Activated gamma-delta T cell treated with Interleukin-2 at 50 U/mL for 16 hours (primary cell): ENCODE measurements around the gene SNUPN.
A peak's percentile ranks its signal among the peaks of the same experiment; 100 is the strongest.
"Not testable (repeated sequence)": the region's sequence is repeated elsewhere in the genome, so short reads cannot be mapped to it uniquely, and the experiment has no call there.

Experiments
- DNase-seq: peaks from one replicate; pipeline ENCODE4 v3.0.0-alpha.2; 2020

Gene SNUPN

DNA sequence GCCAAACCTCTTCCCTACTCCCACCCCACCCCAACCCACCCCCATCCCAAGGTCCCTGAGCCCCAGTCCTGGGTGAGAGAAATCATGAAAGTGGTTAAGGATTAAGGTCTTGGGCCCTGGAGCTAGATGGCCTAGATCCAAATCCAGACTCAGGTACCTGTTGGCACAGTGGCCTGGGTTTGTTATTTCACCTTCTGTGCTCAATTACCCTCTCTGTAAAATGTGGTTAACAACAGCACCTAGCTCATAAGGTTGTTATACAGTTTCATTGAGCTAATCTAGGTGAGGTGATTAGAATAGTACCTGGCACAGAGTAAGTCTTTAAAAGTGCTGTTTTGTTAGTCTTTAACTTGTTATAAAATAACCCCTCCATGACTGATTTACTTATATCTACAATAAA lies 6.4 kb upstream of the SNUPN start:
- DNase-seq: no peak

DNA sequence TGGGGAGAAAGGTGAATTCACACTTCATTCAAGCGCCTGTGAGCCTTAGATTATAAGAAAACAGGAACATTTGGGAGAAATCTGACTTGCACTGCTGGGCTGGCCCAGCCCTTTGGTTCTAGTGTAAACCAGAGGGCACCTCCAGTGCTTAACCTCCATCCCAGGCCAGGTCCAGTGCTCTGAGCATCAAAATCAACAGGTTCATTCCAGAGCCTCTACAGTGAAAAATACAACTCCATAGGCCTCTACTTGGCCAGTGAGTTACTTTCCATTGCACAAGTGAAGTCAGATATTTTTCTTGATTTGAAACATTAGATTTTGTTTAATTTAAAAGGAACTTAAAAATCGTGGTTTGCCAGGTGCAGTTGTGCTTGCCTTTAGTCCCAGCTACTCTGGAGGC lies 3.0 kb downstream of the SNUPN start:
- DNase-seq: no peak

DNA sequence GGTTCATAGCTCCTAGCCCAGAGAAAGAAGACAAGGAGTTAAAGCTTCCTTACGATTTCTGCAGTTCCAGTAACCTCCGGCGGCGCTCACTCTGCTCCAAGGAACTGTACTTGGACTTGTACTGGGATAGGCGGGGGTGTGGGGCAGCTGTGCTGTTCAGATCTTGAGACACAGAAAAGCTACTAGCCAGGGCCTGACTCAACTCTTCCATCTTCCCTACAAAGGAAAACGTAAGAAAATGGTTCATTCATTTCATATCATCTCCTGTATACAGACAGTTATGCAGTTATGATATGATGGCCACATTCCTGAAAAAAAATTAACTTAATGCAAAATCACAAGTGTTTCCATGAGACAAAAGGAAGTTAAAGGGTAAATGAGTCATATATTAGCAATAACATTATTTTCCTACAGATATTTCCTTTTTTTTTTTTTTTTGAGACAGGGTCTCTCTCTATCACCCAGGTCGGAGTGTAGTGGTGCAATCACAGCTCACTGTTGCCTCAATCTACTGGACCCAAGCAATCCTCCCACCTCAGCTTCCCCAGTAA lies 4.6 kb downstream of the SNUPN start:
- no peak for DNase-seq

DNA sequence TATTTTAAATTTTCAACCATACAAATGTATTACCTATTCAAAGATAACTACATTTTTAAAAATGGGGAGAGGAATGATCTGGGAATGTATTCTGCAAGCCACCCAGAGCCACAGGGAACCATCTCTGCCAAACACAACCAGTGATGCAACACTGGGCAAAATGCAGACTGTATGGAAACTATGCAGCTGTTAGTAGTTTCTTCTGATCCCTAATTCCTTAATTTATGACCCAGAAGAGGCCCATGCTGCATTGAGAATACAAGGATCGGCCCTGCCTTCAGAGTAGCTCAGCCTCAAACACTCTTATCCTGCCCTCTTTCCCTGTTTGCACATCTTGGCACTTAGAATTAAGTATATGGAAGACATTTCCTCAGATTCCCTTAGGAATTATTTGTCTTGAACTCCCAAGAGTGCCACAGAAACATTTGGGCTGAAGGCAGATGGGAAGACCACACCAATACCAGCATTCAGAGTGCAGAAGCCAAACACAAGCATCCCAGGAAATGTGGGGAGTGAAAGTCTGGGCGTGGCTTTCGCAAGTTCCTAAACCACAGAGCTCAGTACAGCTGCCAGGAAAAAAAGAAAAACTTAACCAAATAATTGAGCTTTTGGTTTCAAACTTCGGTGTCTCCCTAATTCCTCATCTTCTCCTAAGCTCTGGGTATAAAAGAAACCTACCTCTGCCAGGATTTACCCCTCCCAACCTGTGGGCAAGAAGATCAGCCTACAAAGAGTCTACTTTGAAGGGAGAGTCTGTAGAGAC lies 5.3 kb downstream of the SNUPN start:
- DNase-seq: no peak

DNA sequence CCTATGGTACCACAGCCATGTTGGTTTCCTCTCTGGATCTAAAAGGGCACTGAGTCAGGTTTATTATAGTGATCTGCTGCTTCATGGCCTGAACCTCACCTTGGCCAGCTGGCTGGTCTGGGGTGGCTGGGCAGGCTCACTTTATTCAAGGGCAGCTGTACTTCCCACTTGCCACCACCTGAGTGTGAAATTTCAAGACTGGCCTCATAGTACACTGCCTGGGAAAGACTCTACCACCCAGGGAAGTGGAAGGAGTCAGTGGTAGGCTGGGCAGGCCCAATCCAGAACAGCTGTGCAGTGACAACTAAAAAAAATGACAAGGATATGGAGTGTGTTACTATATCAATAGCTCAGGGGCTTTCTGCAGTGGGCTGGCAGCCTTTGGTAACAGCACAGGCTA lies 8.8 kb downstream of the SNUPN start:
- DNase-seq: no peak

DNA sequence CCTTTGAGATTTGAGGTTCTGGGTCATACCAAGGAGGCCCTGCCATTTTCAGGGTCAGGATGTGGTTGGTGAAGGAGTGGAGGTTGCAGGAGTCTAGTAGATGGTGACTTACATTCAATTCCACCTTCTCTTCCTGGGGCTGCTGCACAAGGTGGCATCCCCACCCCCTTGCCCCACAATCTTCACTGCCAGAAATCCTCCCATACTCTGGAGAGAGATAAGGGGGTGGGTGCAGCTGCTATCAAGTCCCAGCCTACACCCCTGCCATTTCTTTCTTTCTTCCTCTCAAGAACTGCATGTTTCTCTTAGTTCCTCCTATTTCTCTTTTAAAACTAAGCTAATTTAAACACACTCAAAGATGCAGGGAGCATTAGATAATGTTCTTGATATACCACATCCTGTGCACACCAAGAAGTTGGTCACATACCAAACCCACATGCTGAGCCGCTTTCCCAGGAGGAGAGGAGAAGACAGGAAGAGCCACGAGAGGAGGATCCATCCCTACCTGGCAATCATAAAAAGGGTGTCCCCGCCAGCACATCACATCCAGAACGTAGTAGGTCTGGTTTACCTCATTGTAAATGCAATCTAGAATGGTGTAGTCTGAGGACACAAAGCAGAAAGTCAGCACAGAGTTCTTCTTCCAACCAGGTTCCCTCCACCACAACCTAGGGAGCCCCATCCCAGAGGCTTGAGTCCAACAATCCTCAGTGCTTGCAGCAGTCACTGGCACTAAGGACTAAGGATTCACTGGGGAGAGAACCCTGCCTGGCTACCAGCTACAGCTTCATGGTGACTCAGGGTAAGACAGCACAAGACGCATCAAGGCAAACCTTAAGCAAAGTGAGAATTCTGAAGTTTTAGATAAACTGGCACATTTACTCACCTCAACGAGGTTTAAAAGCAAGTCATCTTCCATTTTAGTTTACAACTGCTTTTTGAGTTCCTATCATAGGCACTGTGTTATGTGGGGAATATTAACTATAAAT lies 18.5 kb downstream of the SNUPN start:
- peak; percentile 9 for DNase-seq

DNA sequence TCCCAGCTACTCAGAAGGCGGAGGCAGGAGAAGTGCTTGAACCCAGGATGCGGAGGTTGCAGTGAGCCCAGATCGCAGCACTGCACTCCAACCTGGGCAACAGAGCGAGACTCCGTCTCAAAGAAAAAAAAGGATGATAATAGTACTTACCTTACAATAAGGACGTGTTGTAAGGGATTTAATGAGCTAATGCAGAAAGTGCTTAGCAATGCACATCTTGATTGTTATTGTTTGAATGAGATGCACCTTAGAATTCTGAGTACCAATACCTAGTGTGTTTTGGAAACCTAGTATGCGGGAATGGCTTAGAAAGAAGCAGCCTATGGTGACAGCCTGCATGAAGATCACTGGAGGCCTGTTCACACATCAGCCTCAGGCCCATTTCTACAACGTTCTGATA lies 19.5 kb downstream of the SNUPN start:
- no peak for DNase-seq

DNA sequence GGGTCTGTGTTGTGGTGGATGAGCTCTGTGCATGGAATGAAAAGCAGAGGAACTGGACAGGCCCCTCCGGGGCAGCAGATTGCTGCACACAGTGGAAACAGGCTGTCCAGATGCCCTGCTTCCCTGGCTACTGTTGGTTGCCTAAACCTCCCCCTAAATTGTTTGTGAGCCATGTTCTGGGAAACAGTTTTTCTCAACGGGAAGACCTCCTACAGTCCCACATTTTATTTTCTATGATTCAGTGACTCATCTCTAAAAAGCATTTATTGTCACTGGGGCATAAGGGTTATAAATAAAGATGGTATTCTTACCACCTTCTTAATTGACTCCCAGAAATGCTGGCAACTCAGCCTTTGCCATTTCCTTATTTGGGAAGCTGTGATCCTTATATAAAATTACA lies 26.1 kb downstream of the SNUPN start:
- no peak for DNase-seq

DNA sequence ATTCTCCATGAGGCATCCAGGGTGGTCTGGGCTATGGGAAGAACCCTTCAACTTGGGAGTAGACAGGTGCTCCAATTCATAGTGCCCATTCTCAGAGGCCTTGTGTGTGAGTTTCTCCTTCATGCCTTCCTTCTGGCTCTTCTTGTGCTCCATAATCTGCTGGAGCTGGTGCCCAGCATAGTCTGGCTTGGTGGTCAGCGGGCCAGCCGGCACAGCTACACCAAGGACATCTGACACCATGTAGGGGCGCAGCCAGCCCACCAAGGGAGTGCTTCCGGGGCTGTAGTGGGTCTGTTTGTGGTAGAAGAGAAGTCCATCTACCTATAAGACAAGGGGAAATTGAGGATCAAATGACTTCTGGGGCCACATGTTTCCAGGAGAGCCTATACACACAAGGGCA lies 27.2 kb downstream of the SNUPN start:
- DNase-seq: no peak

DNA sequence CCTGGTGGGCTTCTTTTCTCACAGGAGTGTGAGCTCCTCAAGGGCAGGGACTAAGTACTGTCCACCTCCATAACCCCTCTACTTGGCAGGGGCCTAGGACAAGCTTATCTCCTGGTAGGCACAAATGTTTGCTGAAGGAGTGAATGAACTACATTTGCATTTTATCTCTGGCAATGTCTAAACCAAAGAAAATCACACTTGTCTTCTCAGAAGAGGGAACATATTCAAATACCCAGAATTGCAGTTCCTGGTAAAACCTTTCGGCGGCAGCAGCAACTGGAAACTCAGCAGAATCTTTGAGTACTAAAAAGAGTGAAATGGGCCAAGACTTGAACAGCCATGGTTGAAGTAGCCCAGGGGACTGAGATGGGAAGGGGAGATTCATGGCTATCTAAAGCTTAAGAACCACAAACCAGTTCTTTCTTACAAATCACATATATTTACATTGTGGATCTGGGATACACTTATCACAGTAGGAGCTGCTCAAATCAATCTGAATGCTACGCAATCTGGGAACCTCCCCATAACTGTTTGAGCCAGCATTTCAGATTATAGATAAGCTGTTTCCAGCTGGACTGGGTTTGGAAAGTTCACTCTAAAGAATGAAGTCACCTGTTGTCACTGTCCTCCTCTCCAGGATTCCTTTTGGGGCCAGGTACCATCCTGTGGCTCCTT lies 27.7 kb downstream of the SNUPN start:
- DNase-seq: peak; percentile 9

DNA sequence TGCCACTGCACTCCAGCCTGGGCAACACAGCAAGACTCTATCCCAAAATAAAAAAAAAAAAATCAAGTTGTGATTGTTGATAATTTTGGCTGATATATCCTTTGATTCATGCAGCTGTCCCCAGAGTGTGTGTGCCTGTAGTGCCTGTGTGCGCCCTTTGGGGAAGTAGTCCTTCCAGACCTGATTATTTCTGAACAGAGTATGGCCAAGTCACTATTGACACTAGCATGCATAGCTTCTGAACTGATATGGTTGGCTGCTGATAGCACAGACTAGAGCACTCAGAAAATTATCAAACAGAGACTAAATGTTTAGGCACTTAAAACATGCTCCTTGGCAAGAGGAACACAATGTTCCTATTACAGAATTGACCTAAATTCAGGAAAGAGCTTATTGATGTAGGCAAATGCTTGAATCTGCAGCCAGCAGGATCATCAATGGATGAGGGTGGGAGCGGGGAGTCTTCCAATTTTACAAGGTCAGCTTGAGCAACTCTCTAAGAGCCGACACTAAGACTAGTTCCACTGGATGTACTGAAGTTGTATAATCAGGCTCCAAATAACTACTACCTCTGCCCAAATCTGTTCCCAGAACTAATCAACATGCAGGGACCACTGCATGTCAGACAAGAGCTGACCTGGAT lies 28.7 kb downstream of the SNUPN start:
- no peak for DNase-seq

DNA sequence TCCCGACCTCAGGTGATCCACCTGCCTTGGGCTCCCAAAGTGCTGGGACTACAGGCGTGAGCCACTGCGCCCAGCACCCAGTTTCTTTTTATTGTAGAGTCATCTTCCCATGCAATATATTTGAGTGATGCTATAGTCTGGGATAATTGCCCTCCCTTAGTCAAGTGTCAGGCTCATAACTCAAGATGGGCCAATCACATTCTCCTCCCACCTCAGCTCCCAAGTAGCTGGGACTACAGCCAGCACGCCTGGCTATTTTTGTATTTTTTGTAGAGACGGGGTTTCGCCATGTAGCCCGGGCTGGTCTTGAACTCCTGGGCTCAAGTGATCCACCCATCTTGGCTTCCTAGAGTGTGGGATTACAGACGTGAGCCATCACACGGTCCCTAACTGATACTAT lies 31.2 kb downstream of the SNUPN start:
- DNase-seq: no peak

DNA sequence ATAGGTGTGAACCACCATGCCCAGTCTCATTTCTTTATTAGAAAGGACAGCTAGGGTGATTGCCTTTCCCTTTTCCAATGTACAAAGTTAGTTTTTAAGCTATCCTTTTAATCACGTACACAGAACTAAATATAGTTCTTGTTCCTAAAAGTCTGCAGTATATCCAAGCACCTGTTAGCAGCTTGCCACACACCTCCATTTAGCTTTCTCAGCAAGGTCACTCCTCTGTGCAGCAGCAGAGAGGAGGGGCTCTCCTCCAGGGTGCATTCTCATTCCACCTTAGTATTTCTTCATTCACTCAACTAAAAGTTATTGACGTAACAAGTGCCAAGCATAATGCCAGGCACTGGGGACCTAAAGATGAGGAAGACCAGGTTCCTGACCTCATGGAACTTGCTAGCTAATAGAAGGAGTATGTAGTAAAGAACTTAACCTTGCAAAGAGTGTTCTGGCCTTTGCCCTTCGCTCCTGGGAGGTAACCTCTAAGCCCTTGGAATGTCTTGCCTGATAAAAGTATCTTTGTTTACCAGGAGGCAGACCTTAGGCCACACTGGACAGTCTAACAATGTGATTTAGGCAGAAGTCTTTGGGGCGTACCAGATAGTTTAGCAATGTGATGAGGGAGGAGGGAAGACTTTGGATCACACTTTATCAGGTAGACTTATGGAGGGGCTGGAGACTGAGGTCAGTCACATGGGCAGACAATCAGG lies 33.7 kb downstream of the SNUPN start:
- no peak for DNase-seq

DNA sequence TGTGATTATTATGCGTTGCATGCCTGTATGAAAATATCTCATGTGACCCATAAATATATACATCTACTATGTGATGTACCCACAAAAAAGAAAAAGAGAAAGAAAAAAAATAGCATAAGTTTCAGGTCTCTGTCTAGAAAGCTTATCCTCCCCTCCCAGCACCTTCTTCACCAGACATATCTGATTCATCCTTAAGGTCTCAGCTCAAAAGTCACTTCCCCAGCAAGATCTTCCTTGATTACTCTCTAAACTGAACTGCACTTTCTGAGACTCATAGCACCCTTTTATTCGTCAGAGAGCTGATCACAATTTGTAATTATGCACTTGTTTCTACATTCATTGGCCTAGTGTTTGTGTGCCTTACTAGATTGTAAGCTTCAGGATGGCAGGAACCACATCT lies 35.3 kb downstream of the SNUPN start:
- no peak for DNase-seq

DNA sequence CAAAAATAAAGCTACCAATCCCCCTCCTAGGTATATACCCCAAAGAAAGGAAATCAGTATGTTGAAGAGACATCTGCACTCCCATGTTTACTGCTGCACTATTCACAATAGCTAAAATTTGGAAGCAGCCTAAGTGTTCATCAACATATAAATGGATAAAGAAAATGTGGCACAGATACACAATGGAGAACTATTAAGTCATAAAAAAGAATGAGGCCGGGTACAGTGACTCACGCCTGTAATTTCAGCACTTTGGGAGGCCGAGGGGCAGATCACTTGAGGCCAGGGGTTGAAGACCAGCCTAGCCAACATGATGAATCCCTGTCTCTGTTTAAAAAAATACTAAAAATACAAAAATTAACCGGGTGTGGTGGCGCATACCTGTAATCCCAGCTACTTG lies 36.5 kb downstream of the SNUPN start:
- DNase-seq: no peak

DNA sequence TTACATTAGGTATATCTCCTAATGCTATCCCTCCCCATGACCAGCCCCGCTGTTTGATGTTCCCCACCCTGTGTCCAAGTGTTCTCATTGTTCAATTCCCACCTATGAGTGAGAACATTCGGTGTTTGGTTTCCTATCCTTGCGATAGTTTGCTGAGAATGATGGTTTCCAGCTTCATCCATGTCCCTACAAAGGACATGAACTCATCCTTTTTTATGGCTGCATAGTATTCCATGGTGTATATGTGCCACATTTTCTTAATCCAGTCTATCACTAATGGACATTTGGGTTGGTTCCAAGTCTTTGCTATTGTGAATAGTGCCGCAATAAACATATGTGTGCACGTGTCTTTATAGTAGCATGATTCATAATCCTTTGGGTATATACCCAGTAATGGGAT lies 39.1 kb downstream of the SNUPN start:
- DNase-seq: not testable (repeated sequence)

DNA sequence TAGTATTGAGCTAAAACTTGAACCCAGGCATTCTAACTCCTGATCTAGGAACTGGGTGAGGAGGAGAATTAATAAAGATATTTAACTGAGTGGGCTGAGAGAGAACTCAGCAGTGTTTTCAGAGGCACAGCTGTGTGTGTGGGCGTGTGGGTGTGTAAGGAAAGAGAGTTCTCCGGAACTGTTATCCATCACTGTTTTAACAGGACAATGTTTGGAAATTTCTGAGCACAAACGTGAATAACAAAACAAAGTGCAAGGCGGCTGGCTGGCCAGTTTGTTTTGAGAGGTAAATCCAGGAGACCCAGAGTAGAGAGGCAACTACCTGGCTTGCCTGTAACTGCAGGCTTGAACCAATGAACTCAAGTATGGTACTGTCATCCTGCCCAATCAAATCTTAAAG lies 41.4 kb downstream of the SNUPN start:
- no peak for DNase-seq

DNA sequence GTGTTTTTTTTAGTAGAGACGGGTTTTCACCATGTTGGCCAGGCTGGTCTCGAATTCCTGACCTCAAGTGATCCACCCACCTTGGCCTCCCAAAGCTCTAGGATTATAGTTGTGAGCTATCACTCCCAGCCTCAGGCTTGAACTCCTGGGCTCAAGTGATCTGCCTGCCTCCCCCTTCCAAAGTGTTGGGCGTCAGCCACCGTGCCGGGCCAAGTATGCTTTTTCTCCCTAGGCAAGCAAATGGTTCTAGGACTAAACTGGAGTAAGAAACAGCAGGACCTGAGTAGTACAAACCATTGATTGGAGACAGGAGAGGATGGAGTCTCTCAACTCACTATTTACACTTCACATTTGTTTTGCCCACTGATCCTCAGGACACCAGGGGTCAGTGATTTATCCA lies 41.8 kb downstream of the SNUPN start:
- DNase-seq: no peak

DNA sequence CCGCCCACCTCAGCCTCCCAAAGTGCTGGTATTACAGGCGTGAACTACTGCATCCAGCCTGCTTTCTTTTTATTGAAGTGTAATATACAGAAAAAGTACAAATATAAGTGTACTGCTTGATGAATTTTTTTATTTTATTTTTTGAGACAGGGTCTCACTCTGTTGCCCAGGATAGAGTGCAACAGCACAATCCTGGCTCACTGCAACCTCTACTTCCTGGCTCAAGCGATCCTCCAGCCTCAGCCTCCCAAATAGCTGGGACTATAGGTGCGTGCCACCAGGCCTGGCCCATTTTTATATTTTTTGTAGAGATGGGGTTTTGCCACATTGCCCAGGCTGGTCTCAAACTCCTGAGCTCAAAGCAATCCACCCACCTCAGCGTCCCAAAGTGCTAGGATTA lies 42.6 kb downstream of the SNUPN start:
- DNase-seq: not testable (repeated sequence)

DNA sequence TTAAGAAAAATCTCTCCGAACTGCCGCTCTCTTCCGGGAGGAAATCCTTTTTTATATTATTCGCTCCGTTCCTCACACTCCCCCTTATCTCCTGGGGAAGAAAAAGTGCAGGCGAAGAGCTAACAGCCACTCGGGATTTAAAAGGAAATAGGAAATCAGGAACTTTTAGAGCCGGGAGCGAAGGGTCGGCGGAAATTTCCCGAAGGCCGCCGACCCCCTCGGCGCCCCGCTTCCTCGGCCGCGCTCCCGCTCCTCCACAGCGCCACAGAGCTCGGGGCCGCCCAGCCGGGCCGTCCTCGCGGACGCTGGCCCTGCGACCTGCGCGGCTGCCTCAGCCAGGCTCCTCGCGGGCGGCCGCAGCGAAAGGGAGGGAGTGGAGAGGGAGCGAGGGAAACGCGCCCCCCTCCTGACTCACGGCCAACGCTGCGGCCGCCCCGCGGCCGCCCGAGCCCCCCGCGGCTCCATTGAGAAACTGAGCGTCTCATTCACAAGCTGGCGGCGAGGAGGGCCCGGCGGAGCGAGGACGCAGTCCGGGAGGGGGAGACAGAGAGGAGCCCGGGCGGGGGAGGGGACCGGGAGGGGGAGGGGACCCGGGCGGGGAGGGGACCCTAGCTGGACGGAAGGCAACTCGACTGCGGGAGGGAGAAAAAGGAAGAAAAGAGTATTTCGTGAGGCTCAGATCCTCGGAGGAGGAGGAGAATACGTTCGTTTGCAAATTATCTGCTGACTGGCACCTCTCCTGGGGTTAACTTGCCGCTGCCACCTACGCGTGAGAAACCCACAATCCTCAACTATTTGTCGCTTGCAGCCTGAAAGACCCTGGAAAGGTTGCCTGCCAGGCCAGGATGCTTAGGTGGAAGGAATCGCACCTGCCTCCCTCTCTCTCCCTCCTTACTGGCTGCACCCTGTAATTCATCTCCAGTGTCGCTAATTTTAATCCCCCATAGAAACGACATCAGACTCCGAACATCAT lies 46.3 kb downstream of the SNUPN start, which contains the start of gene PTPN9:
Gene PTPN9 (minus strand): TSS at position 368 of the 973 bp plus-strand sequence. CDS start 539 bp downstream, outside the sequence.
- DNase-seq: peak; percentile 66
